A172 (cell line): ENCODE results near the gene GSE1. TPM values are rescaled to one million over a fixed set of nuclear protein-coding genes. Genes with fewer than 3 reads are reported as not detected.

ENCODE experiments used
- DNase-seq: peaks from one replicate; pipeline ENCODE4 v3.0.0-alpha.2; 2015; ENCODE audit warnings: low spot score
- total RNA-seq: library from RNA; depleted of rRNA; stranded (reverse); fragments of >200 nt; shearing (Covaris generic); gene quantifications from 2 replicates; pipeline ENCODE4 v1.2.3, GENCODE V29; 2014

GSE1 gene
- total RNA-seq, 1 experiment from 2014 or later: 13.4 TPM

DNA sequence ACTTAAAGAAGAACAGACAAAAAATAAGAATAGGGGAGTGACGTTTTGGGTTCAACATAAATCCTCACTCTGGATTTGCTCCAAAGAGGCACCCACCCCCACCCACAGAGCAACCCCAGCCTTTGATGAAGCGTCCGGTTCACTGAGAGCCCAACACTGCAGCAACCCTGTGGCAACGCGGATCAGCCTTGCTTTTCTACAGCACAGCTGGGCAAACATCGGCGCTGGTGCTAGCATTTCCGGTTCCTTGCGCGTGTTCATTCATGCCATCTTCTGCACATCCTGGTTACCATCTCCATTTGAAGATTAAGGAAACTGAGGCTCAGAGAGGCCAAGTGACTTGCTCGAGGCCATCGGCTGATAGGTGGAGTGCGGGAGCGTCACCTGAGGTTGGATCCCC is 84.3 kb downstream of the GSE1 start:
- no peak for DNase-seq

DNA sequence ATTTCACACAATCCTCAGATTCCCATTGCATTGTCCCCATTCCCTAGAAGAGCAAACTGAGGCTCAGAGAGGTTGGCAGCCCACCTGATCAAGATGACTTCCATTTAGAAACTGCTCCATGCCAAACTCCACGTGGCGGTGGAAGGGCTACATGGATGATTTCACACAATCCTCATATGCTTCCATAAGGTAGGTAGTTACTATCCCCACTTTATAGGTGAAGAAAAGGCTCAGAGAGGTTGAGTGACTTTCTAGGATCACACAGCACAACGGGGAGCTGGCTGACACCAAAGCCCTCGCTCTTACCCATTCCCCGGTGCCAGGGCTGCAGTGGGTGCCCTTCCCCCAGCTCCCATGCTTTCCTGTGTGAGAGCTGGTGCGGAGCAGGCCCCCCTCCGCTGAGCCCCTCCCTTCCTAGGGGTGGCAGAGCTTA is 85.4 kb downstream of the GSE1 start:
- no peak for DNase-seq

DNA sequence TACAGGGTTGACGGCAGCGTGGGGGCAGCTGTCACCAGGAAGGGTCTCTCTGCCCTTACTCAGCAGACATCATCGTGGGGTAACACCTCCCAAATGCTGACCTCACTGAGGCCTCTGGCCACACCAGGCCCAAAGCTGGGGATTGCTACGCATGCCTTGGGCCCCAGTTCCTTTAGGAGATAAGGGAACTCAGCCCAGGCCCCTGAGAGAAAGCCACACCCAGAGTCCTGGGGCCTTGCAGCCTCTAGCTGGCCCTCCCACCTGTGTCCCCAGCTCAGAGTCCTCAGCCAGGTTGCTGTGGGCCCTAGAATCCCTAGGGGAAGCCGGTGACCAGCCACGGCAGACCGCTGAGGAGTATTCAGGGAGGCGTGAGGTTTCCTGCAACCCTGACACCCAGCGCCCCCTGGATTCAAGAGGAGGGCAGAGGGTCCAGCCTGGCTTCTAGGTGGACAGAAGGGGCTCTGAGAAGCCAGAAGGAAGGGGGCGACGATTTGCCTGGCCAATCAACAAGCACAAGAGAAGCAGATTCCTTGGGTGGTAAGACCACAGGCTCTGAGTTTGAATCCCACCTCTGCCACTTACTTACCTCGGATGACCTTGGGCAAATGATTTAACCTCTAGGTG is 85.9 kb downstream of the GSE1 start:
- DNase-seq: no peak

DNA sequence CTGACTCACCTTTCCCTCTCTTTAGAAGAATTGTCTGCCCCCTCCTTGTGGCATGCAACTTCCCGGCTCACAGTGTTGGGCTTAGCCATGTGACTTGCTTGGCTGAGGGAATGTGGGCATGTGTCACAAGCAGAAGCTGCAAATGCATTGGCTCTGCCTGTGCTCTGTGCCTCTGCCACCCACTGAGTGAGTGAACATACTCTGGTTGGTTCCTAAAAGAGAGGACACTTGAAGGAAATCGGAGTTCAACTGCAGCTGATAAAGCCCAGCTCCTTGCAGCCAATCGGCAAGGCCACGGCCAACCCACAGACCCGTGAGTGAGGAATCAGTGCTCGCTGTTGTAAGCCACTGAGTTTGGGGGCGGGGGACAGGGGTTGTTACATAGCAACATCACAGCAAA is 86.5 kb downstream of the GSE1 start:
- DNase-seq: peak; percentile 87

DNA sequence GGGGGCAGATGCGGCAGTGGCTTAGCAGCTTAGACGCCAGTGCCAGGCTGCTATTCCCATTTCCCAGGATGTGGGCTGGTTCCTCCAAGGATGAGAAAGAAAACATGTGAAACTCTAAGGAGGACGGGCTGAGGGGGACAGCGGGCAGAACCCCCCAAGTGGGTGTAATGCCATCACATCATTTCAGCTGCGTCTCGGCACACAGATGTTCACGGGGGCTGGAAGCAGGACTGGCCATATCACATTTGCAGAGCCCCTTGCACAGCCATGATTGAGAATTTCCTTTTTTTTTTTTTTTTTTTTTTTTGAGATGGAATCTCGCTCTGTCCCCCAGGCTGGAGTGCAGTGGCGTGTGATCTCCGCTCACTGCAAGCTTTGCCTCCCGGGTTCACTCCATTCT is 90.9 kb downstream of the GSE1 start:
- no peak for DNase-seq

DNA sequence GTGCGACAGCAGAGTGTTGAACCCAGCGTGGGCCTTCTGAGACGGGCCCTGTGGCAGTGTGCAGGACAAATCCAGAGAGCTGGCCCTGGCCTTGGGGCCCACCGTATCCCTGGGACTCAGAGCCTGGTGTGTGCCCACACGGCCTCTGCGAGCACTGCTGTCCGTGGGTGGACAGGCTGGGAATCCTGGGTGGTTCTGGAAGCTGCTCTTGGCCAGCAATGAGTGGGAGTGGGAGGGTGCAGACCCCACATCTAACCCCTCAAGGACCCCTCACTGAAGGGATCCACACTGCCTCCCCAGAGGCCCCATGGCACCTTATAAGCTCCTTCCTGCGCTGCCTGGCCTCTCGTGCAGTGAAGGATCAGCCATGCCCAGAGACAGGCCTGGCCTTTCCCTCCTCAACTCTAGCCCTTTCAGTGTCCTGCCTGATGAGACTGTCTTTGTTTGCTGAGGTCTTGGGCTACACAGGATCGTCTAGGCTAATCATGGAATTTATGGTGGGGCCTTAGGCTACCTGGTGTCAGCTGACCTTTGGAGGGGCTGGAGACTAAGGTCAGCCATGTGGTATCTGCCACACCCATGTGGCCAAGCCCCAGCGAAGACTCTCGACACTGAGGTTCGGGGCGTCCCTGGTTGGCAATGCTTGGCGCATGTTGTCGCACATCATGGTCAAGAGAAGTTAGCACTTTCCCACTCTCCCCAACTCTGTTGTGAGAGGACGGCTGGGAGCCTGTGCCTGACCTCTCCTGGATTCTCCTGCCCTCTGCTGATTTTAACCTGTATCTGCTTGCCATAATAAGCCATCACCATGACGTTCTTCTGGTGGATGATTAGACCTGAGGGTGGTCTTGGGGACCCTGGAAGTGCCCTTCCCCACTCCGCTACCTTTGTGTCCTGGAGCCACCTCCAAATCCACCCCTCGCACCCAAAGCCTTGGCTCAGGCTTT is 92.1 kb downstream of the GSE1 start:
- no peak for DNase-seq

DNA sequence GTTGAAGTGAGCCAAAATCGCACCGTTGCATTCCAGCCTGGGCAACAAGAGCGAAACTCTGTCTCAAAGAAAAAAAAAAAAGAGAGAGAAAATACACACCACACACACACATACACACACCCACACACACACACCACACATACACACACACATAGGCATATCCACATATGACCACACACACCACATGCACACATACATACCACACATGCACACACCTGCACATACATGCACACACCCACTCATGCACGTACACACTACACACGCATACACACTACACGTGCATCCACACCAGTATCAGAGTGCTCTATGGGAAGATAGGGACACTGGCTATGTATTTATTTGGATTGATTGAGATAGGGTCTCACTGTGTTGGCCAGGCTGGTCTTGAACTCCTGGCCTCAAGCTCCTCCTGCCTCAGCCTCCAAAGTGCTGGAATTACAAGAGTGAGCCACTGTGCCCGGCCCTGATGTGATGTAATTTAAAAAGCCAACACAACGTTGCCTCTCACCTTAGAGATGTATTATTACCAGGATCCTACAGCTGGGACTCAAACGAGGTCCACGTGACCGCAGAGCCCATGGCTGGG is 93.4 kb downstream of the GSE1 start:
- no peak for DNase-seq

DNA sequence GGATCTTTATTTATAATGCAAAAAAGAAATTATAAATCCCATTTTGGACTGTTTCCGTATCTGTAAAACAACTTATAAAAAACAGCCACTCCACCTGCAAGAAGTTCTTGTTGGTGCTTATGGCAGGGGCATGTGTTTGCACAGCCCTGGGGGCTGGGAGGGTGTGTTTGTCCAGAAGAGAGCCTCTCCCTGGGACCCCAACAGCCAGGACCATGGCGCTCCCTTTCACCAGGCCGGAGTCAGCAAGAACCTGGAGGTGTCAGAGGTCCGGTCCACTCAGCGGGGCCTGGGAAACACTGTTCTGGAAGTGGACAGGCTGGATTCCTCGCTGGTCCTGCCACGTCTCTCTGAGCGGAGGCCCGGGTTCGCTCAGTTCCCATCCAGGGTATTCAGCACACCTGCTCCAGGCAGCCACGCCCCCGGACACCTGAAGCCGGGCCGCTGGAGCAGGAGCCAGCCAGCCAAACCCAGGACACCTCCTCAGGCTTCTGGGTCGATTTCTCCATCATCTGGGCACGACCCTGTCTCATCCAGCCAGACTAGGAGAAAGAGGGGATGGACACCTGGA is 94.5 kb downstream of the GSE1 start:
- no peak for DNase-seq

DNA sequence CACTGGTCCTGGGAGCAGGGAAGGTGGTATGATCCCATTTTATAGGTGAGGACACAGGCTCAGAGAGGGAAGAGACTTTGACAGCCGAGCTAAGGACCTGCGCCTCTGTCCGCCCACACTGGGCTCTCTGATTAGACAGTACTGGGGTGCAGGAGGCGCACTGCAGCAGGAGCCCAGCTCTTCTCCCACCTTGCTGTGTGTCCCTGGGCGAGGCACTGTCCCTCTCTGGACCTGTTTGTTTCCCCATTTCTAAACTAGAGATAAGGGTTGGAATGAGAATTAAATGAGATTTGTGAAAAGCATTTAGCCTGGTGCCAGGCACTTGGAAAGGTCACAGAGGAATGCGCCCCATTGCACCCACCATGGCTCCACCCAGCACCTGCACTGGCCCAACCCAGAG is 95.2 kb downstream of the GSE1 start:
- DNase-seq: no peak

DNA sequence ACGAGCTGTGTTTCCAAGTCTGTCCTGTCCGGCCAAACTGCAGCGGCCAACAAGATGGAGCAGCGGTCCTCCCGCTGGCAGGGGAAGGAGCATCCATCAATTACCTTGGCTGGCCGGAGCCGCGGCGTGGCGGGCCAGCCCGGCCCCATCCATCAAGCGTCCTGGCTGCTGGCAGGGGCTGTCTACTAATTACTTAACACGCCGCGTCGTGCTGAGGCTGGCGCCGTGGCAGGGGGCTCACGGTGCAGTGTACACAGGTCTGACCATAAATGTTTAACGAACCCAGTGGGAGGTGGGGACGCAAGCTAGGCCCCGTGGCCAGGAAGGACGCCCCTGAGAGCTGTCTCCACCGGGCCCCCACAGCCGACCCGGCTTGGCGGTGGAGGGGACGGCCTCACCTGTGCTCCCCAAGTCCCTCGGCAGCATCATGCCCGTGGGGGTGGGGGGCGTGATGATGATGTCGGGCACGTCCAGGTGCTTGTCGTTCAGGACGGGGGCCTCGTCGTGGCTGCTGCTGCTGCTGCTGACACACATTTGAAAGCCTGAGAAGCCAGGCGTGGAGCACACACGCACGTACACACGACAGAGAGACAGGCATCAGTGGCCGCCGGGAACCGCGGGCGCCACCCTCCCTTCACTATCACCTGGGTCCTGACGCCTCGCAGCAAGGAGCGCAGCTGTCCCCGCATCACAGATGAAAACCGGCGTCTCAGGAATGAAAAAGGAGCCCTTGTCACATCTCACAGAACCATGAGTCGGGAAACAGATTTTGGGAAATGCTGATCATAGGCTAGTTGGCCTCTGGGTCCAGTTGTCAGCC is 96.9 kb downstream of the GSE1 start:
- no peak for DNase-seq

DNA sequence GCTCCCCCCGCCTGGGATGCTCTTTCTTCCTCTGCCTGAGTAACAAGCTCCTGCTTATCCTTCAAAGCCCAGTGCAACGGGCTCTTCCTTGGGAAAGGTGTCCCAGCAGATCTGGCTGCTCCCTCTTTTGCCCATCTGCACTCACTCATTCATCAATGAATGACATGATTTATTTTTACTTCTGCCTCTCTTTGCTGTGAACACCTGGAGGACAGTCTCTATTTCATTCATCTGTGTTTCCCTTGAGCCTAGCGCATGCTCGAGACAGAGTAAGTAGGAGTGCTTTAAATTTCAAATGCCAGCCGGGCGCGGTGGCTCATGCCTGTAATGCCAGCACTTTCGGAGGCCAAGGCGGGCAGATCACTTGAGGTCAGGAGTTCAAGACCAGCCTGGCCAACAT is 97.6 kb downstream of the GSE1 start:
- no peak for DNase-seq

DNA sequence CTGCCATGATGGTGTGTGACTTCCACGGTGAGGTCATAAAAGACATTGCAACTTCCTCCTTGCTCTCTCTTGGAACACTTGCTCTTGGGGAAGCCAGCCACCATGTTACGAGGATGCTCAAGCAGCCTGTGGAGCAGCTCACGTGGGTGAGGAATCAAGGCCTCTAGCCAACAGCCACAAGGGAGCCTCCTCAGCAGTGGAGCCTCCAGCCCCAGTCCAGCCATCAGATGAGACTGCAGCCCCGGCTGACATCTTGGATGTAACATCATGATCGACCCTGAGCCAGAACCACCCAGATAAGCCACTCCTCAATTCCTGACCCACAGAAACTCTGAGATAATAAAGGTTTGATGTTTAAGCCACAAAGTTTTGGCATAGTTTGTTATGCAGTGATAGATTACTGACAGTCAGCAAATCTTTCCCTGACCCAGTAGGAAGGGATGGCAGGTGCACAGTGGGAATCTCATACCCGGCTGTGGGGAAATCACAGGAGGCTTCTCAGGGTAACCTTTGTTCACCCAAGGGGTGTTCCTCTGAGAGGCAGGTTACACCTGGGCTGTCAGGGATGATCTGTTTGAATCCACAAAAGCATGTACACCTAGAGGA is 99.0 kb downstream of the GSE1 start:
- DNase-seq: no peak

DNA sequence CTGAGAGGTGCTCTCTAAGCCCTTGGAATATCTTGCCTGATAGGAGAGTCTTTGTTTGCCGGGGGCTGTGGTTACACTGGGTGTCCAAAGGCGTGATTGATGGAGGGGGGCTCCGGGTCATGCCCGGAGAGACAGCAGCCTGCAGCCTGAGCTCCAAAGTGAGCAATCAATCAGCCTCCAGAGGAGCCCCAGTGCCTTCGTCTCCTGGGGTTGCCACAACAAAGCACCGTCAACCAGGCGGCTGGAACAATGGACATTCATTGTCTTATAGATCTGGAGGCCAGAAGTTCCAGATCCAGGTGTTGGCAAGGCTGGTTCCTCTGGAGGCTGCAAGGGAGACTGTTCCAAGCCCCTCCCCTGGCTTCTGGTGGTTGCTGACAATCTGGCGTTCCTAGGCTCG is 99.7 kb downstream of the GSE1 start:
- DNase-seq: no peak

DNA sequence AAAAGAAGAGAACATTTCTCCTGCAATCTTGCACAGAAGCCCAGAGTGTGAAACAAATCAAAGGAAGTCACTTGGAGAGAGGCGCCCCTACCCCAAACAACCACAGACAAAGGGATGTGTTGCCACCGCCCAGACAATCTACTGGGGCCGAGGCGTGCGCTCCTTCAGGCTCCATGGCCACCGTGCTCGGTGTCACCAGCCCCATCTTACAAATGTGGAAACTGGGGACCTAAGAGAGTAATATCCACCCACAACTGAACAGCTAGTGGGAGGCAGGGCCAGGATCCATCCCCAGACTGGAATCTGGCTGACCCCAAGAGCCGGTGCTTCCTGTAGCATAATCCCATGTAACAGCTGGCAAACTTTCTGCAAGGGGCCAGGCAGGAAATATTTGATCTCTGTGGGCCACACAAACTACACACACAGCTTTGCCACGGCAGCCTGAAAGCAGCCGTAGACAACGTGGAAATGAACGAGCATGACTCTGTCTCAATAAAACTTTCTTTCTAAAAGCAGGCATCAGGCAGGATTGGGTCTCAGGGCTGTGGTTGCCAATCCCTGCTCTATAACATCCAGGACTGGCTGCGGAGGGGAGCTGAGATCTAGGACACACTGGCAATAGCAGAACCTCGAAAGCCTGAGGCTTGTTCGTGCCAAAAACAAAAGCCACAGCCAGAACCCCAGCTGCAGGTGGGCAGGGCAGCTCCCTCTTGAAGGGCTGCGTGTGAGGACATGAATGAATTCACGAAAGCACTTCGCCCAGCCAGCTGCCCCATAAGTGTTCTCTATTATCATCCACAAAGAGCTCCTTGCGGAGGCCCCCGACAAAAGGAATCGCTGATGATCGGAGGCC is 102.3 kb downstream of the GSE1 start:
- DNase-seq: no peak

DNA sequence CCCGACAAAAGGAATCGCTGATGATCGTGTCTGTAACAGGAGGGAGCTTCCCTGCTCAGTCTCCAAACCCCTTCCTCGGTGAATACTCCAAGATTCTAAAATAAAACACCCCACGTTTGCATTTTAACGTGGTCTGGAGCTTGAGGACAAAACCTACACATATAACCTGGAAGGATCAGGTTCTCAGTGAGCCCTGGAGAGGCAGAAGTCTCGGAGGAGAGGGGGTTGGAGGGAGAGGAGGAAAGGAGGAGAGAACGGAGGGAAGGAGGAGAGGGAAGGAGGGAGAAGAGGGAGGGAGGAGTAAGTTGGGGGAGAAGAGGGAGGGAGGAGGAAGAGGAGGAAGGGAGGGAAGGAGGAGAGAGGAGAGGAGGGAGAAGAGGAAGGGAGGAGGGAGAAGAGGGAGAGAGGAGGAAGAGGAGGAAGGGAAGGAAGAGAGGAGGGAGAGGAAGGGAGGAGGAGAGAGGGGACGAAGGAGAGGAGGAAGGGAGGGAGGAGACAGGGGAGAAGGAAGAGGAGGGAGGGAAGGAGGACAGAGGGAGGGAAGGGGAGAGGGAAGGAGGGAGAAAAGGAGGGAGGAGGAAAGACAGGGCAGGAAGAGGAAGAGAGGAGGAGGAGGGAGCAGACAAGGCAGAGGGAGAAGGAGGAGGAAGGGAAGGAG is 103.0 kb downstream of the GSE1 start:
- peak; percentile 27 for DNase-seq

DNA sequence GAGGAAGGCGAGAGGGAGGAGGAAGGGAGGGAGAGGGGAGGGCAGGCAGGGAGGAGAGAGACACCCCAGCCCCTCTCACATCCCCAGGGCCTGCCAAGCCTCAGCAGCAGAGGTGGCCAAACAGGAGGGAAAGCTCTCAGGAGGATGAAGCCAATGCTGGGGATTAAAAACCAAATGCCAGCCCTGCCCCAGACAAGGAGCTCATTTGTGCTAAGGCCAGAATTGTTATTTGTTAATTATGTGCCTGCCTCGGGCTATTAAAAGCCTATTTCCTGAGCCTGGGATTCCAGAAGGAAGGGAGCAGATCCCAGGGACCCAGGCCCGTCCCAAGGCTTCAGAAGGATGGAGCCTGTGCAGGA is 103.5 kb downstream of the GSE1 start:
- DNase-seq: no peak

DNA sequence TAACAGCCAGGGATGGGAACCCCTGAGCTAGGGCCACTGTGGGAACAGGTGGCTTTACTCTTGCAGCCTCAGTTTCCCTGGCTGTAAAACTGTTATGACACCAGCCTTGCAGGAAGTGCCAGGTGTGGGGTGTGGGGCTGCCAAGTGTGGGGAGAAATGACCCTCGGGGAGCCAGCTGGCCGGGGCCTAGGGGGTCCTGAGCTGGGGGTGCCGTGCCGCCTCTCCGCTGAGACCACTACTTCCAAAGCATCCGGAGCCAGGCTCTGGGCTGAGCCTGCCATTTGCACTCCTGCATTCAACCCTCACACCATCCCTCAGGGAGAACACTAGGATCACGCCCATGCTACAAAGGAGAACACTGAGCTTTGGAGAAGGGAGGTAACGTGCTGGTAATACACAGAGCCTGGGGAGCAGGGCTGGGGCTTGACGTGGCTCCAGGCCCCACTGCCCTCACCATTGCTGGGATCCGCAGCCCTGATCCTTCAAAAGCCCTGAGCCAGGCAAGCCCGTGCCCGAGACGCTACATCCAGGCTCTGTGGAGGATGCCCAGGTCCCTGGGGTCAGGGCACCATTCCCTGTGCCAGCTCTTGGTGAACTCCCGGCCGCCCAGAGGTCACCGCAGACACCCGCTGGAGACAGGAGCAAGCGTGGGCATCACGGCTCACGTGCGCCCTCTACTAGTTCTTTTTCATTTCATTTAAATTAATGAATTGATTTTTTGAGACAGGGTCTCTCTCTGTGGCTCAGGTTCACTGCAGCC is 104.5 kb downstream of the GSE1 start:
- peak; percentile 46 for DNase-seq

DNA sequence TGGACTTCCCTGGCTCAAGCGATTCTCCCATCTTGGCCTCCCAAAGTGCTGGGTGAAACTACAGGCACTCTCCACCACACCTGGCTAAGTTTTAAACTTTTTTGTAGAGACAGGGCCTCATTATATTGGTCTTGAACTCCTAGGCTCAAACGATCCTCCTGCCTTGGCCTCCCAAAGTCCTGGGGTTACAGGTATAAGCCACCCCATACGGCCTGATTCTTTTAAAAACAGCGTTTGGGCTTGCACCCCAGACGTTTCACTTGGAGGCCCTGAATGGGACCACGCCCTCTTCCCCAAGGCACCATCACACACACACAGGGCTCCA is 105.0 kb downstream of the GSE1 start:
- DNase-seq: no peak

DNA sequence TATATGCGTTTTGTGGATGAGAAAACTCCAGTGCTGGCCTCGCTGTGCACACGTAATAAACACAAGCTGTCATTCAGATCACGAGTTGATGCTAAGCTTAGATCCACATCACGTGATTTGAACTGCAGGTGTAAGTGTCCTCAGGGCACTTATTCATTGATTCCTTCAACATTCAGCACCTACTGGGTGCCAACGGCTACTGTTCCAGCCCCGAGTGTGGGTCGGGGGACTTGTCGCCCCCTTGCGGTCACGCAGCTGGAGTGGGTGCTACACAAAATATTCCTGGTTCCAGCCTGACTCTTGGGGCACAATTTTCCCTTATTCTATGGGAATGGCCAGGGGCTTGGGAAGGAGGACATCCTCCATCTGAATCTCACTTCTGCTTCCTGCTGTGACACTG is 105.6 kb downstream of the GSE1 start:
- DNase-seq: no peak
